Measurements from ENCODE around the gene GSTA4. TPM values are rescaled to one million over a fixed set of nuclear protein-coding genes. Genes with fewer than 3 reads are reported as not detected.

Gene GSTA4
- total and polyA plus RNA-seq, 2 experiments from 2014 or later: 19.3 to 29.9 TPM

DNA sequence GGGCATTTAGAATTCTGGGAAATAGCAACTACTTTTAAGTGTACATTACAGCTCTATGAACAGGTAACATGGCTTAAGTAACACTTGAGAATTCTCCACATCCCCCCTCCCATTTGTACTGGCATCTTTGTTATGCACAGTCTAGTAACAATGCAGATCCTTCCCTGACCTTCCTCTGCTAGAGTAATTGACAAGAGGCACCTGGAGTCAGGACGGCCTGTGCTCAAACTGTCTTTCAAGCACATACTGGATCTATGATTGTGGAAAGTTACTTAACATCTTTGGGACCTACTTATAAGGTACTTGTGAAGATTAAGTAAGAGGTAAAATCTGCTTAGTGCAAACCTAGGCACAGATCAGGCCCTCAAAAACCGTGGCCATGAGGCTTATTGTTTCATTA is 63.7 kb downstream of the GSTA4 start:
- TF ChIP-seq ZNF462 (CRISPR knock-in tag; IDR thresholded peaks at IDR 0.05) (no peak), STAT1 (IDR thresholded peaks at IDR 0.05; ENCODE audit: unreplicated experiment) (no peak), JUNB (IDR thresholded peaks at IDR 0.05; ENCODE audit: unreplicated experiment) (no peak), ZNF114 (CRISPR knock-in tag; IDR thresholded peaks at IDR 0.05) (no peak), NANOG (IDR thresholded peaks at IDR 0.05; ENCODE audit: borderline replicate concordance) (no peak), POLR2AphosphoS5 (IDR thresholded peaks at IDR 0.05; ENCODE audit: low read depth) (no peak), CTCF (conservative IDR thresholded peaks at IDR 0.05; ENCODE audit: low read depth in 2 of 2) (no peak), EZH2 (IDR thresholded peaks at IDR 0.05; ENCODE audit: low read depth, unreplicated experiment) (no peak), CREB1 (CRISPR knock-in tag; IDR thresholded peaks at IDR 0.05; ENCODE audit: low read depth) (no peak), EZH2phosphoT487 (IDR thresholded peaks at IDR 0.05; ENCODE audit: unreplicated experiment) (no peak), ETS1 (IDR thresholded peaks at IDR 0.05) (no peak), ZNF331 (CRISPR knock-in tag; IDR thresholded peaks at IDR 0.05; ENCODE audit: low read depth) (no peak)
- TF ChIP-seq, protein P1, sequence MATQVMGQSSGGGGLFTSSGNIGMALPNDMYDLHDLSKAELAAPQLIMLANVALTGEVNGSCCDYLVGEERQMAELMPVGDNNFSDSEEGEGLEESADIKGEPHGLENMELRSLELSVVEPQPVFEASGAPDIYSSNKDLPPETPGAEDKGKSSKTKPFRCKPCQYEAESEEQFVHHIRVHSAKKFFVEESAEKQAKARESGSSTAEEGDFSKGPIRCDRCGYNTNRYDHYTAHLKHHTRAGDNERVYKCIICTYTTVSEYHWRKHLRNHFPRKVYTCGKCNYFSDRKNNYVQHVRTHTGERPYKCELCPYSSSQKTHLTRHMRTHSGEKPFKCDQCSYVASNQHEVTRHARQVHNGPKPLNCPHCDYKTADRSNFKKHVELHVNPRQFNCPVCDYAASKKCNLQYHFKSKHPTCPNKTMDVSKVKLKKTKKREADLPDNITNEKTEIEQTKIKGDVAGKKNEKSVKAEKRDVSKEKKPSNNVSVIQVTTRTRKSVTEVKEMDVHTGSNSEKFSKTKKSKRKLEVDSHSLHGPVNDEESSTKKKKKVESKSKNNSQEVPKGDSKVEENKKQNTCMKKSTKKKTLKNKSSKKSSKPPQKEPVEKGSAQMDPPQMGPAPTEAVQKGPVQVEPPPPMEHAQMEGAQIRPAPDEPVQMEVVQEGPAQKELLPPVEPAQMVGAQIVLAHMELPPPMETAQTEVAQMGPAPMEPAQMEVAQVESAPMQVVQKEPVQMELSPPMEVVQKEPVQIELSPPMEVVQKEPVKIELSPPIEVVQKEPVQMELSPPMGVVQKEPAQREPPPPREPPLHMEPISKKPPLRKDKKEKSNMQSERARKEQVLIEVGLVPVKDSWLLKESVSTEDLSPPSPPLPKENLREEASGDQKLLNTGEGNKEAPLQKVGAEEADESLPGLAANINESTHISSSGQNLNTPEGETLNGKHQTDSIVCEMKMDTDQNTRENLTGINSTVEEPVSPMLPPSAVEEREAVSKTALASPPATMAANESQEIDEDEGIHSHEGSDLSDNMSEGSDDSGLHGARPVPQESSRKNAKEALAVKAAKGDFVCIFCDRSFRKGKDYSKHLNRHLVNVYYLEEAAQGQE (IDR thresholded peaks at IDR 0.05; ENCODE audit: unreplicated experiment): no peak
- peaks cover 7% of the 10 kb centered on the region for H3K4me1 Mint-ChIP-seq

More for the DNA sequence above, 63.7 kb downstream of the GSTA4 start:
- Histone ChIP-seq H2AFZ (no peak overlapping the region), H3K4me3 (no peak overlapping the region), H3K9me2 (ENCODE audit: insufficient read depth) (0 out of 2 replicates have a peak, but pooled peaks cover 2% of the 10 kb centered on the region), H3F3A (replicated peaks; ENCODE audit: low read depth) (no peaks in the 10 kb centered on the region), H3K79me2 (replicated peaks; ENCODE audit: insufficient read depth) (no peaks in the 10 kb centered on the region), H3K4me2 (no peak overlapping the region), H4K20me1 (replicated peaks; ENCODE audit: insufficient read depth) (no peaks in the 10 kb centered on the region), H3K27me3 (ENCODE audit: insufficient read depth) (no peaks in the 10 kb centered on the region), H3K27ac (ENCODE audit: low read depth) (no peak overlapping the region), H3K4me1 (ENCODE audit: insufficient read depth) (0 out of 2 replicates have a peak, but pooled peaks cover 3% of the 10 kb centered on the region), H3K36me3 (ENCODE audit: insufficient read depth) (no peaks in the 10 kb centered on the region)
- DNase-seq (ENCODE audit: low spot score): peak; percentile 73
- H3K9me3 Mint-ChIP-seq: peaks cover 20% of the 10 kb centered on the region
- H3K4me3 Mint-ChIP-seq: no peak overlapping the region
- no peaks in the 10 kb centered on the region for H3K27me3 Mint-ChIP-seq (ENCODE audit: insufficient read depth, low read depth, poor library complexity)
- ATAC-seq: peak; percentile 94
- H3K27ac Mint-ChIP-seq: no peak overlapping the region
- H3K36me3 Mint-ChIP-seq (ENCODE audit: low read depth): peaks cover 7% of the 10 kb centered on the region; the same call in 2 of the 3 replicates
